Measurements from ENCODE around the gene DOCK8. TPM values are rescaled to one million over a fixed set of nuclear protein-coding genes. Genes with fewer than 3 reads are reported as not detected.

Gene DOCK8
- total RNA-seq, 1 experiment from 2014 or later, result 15.2 TPM

- no peaks in the 10 kb centered on the region for H3K9me3 ChIP-seq
- no peak for DNase-seq
- ChIA-PET CTCF (no interaction called here), POLR2A (no interaction called here)
- H3K27me3 ChIP-seq (replicated peaks; ENCODE audit: control insufficient read depth, insufficient read depth, low read length), result no peaks in the 10 kb centered on the region
- no peak for TF ChIP-seq CTCF (IDR thresholded peaks at IDR 0.05; ENCODE audit: insufficient read depth in 1 of 2, low read depth in 1 of 2, low read length in 1 of 2, severe bottlenecking in 1 of 2, unreplicated experiment in 1 of 2)
- H3K27ac Mint-ChIP-seq (ENCODE audit: unreplicated experiment), result no peak overlapping the region
- no peaks in the 10 kb centered on the region for H3K9me3 Mint-ChIP-seq (ENCODE audit: unreplicated experiment)
- H3K4me1 Mint-ChIP-seq (ENCODE audit: low read depth, unreplicated experiment), result no peaks in the 10 kb centered on the region
- H3K36me3 Mint-ChIP-seq (ENCODE audit: insufficient read depth, unreplicated experiment), result no peaks in the 10 kb centered on the region
- no peaks in the 10 kb centered on the region for H3K36me3 ChIP-seq (ENCODE audit: control insufficient read depth, insufficient read depth, low read length)
- BruUV-seq (replicated peaks), result no TSS peak
- intact Hi-C loops (cut with micrococcal nuclease; ENCODE audit: unreplicated experiment), result no loop called here
- peaks cover 9% of the 10 kb centered on the region for H3K4me1 ChIP-seq
- no peaks in the 10 kb centered on the region for H3K27me3 Mint-ChIP-seq (ENCODE audit: insufficient read depth, unreplicated experiment)
- H3K4me3 ChIP-seq (ENCODE audit: low read depth, low read length), result no peak overlapping the region
- H3K4me3 Mint-ChIP-seq (ENCODE audit: unreplicated experiment), result no peak overlapping the region
These were observed 179.8 kb downstream of the DOCK8 start for GRCh38 chr9:394347-395052.

GRCh38 chr9:396396-396795 is 181.7 kb downstream of the DOCK8 start:
- no peak for TF ChIP-seq CTCF (IDR thresholded peaks at IDR 0.05; ENCODE audit: insufficient read depth in 1 of 2, low read depth in 1 of 2, low read length in 1 of 2, severe bottlenecking in 1 of 2, unreplicated experiment in 1 of 2)

GRCh38 chr9:398085-398484 is 183.4 kb downstream of the DOCK8 start:
- H3K27me3 Mint-ChIP-seq (ENCODE audit: insufficient read depth, unreplicated experiment), result no peaks in the 10 kb centered on the region
- no peak overlapping the region for H3K4me3 Mint-ChIP-seq (ENCODE audit: unreplicated experiment)
- ChIA-PET CTCF (no interaction called here), POLR2A (no interaction called here)
- H3K4me1 Mint-ChIP-seq (ENCODE audit: low read depth, unreplicated experiment), result no peaks in the 10 kb centered on the region
- intact Hi-C loops (cut with micrococcal nuclease; ENCODE audit: unreplicated experiment), result no loop called here
- TF ChIP-seq CTCF (IDR thresholded peaks at IDR 0.05; ENCODE audit: insufficient read depth in 1 of 2, low read depth in 1 of 2, low read length in 1 of 2, severe bottlenecking in 1 of 2, unreplicated experiment in 1 of 2), result no peak
- no TSS peak for BruUV-seq (replicated peaks)
- no peaks in the 10 kb centered on the region for H3K36me3 ChIP-seq (ENCODE audit: control insufficient read depth, insufficient read depth, low read length)
- no peaks in the 10 kb centered on the region for H3K4me1 ChIP-seq
- DNase-seq, result no peak
- no peak overlapping the region for H3K27ac Mint-ChIP-seq (ENCODE audit: unreplicated experiment)
- no peaks in the 10 kb centered on the region for H3K9me3 Mint-ChIP-seq (ENCODE audit: unreplicated experiment)
- no peak overlapping the region for H3K4me3 ChIP-seq (ENCODE audit: low read depth, low read length)
- H3K36me3 Mint-ChIP-seq (ENCODE audit: insufficient read depth, unreplicated experiment), result peaks cover 13% of the 10 kb centered on the region
- no peaks in the 10 kb centered on the region for H3K27me3 ChIP-seq (replicated peaks; ENCODE audit: control insufficient read depth, insufficient read depth, low read length)
- no peaks in the 10 kb centered on the region for H3K9me3 ChIP-seq

More at GRCh38 chr9:396396-396795, 181.7 kb downstream of the DOCK8 start:
- Histone ChIP-seq H3K4me1 (peaks cover 7% of the 10 kb centered on the region; the same call in 1 of the 2 replicates), H3K4me3 (ENCODE audit: low read depth, low read length) (no peak overlapping the region), H3K27me3 (replicated peaks; ENCODE audit: control insufficient read depth, insufficient read depth, low read length) (no peaks in the 10 kb centered on the region), H3K36me3 (ENCODE audit: control insufficient read depth, insufficient read depth, low read length) (no peaks in the 10 kb centered on the region), H3K9me3 (no peaks in the 10 kb centered on the region)
- H3K36me3 Mint-ChIP-seq (ENCODE audit: insufficient read depth, unreplicated experiment), result peaks cover 7% of the 10 kb centered on the region
- POLR2A ChIA-PET, result no interaction called here
- no peaks in the 10 kb centered on the region for H3K9me3 Mint-ChIP-seq (ENCODE audit: unreplicated experiment)
- no TSS peak for BruUV-seq (replicated peaks)
- no peaks in the 10 kb centered on the region for H3K27me3 Mint-ChIP-seq (ENCODE audit: insufficient read depth, unreplicated experiment)
- no peak for DNase-seq
- no peak overlapping the region for H3K27ac Mint-ChIP-seq (ENCODE audit: unreplicated experiment)
- CTCF ChIA-PET, result no interaction called here
- no peak overlapping the region for H3K4me3 Mint-ChIP-seq (ENCODE audit: unreplicated experiment)
- H3K4me1 Mint-ChIP-seq (ENCODE audit: low read depth, unreplicated experiment), result no peaks in the 10 kb centered on the region
- intact Hi-C loops (cut with micrococcal nuclease; ENCODE audit: unreplicated experiment), result no loop called here

All from Caco-2 (cell line).